ENCODE data around the gene TCEANC2. TPM values are rescaled to one million over a fixed set of nuclear protein-coding genes. Genes with fewer than 3 reads are reported as not detected.

Gene TCEANC2
- polyA plus RNA-seq, 3 donors from 2014 or later: 3.3 to 6.3 (median 3.9) TPM

- H3K9me3 Mint-ChIP-seq: no peaks in the 10 kb centered on the region
- H3K4me1 Mint-ChIP-seq: no peaks in the 10 kb centered on the region
- peaks cover 2 to 4% (median 3%) of the 10 kb centered on the region in 3 donors for H3K27me3 Mint-ChIP-seq (ENCODE audit: low read depth in 3 of 3)
- no peaks in the 10 kb centered on the region for H3K36me3 Mint-ChIP-seq
- no peak for DNase-seq
- H3K4me3 Mint-ChIP-seq: no peak overlapping the region
- H3K27ac Mint-ChIP-seq: no peak overlapping the region
These were observed 76.5 kb downstream of the TCEANC2 start for GRCh38 chr1:54129858-54130257.

- Mint-ChIP-seq H3K36me3 (no peaks in the 10 kb centered on the region), H3K9me3 (no peaks in the 10 kb centered on the region), H3K27me3 (ENCODE audit: low read depth in 3 of 3) (peaks cover 2 to 4% (median 3%) of the 10 kb centered on the region in 3 donors), H3K4me1 (no peaks in the 10 kb centered on the region), H3K27ac (no peak overlapping the region), H3K4me3 (no peak overlapping the region)
- DNase-seq: no peak
These were observed 78.0 kb downstream of the TCEANC2 start for GRCh38 chr1:54131419-54131818.

- no peaks in the 10 kb centered on the region for H3K36me3 Mint-ChIP-seq
- H3K27ac Mint-ChIP-seq: no peak overlapping the region
These were observed 79.1 kb downstream of the TCEANC2 start for GRCh38 chr1:54132495-54132894.

GRCh38 chr1:54134295-54134694, 80.9 kb downstream of the TCEANC2 start:
- Mint-ChIP-seq H3K27ac (peak overlapping the region in 1 of 6 donors; percentile 29), H3K27me3 (ENCODE audit: low read depth in 3 of 3) (peaks cover 0 to 2% (median 1%) of the 10 kb centered on the region in 3 donors), H3K4me3 (no peak overlapping the region), H3K36me3 (no peaks in the 10 kb centered on the region), H3K4me1 (no peaks in the 10 kb centered on the region), H3K9me3 (no peaks in the 10 kb centered on the region)
- no peak for DNase-seq

More at GRCh38 chr1:54132495-54132894, 79.1 kb downstream of the TCEANC2 start:
- Mint-ChIP-seq H3K4me1 (no peaks in the 10 kb centered on the region), H3K4me3 (no peak overlapping the region), H3K9me3 (no peaks in the 10 kb centered on the region), H3K27me3 (ENCODE audit: low read depth in 3 of 3) (peaks cover 2 to 4% (median 3%) of the 10 kb centered on the region in 3 donors)
- no peak for DNase-seq

DNA sequence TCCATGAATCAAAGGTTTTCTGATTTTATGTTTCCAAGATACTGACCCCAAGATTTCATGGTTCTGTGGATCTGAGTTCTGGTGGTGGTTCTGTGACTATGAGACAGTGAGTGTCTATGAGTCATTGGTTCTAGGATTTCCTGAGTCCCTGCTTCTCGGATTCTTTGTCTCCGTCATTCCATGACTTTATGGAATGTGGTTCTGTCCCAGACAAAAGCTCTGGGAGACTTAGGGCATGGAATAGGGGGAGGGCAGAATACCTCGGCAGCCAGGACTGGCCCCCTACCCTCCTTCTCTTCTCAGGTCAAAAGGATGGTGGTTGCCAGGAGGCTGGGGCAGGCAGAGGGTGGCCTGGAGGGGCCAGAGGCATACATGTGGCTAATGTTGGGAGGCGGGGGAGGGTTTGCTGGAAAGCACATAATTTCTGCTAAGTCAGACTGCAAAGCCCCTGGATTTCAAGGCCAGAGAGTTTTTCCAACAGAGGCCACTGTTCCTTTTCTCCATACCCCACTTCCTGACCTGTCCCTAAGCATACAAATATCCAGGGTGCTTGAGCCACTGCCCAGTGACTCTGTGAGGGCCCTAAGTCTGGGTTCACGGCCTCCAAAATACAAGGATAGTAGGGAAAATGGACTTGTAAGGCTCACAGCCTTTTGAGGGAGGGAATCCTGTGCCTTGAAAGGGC, 82.2 kb downstream of the TCEANC2 start:
- Mint-ChIP-seq H3K9me3 (no peaks in the 10 kb centered on the region), H3K4me1 (no peaks in the 10 kb centered on the region), H3K27me3 (ENCODE audit: low read depth in 3 of 3) (peaks cover 0 to 2% (median 1%) of the 10 kb centered on the region in 3 donors), H3K4me3 (no peak overlapping the region), H3K27ac (no peak overlapping the region), H3K36me3 (no peaks in the 10 kb centered on the region)
- DNase-seq: no peak

- Mint-ChIP-seq H3K9me3 (no peaks in the 10 kb centered on the region), H3K36me3 (no peaks in the 10 kb centered on the region), H3K4me3 (no peak overlapping the region), H3K27me3 (ENCODE audit: low read depth in 3 of 3) (peaks cover 0 to 2% (median 1%) of the 10 kb centered on the region in 3 donors), H3K27ac (no peak overlapping the region), H3K4me1 (no peaks in the 10 kb centered on the region)
- no peak for DNase-seq
These were observed 83.0 kb downstream of the TCEANC2 start for GRCh38 chr1:54136269-54136896.

DNA sequence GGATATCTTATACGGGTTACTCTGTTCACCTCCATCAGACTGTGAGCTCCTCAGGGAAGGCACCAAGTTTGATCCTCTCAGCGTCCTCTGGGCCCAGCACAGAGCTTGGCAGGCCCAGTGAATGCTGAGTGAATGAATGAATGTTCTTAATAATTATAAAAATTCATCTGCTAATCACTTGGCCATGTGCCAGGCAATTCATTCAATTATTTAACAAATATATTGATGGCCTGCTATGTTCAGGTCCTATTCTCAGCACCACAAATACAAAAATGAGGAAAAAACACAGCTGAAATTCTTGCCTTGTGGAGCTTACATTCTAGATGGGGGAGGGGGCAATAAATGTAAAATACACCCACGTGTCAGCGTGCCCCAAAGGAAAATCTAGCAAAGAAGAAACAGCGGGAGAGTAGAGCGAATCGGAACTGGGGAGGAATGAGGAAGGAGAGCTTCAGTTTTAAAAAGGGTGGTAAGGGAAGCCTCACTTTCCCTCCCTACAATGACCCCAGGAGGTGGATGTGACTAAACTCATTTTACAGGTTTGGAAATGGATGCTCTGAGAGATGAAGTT, 83.6 kb downstream of the TCEANC2 start:
- Mint-ChIP-seq H3K4me1 (no peaks in the 10 kb centered on the region), H3K36me3 (no peaks in the 10 kb centered on the region), H3K27ac (no peak overlapping the region), H3K27me3 (ENCODE audit: low read depth in 3 of 3) (peaks cover 1 to 6% (median 2%) of the 10 kb centered on the region in 3 donors), H3K4me3 (no peak overlapping the region), H3K9me3 (no peaks in the 10 kb centered on the region)
- no peak for DNase-seq

GRCh38 chr1:54137534-54138061, 84.2 kb downstream of the TCEANC2 start:
- H3K27ac Mint-ChIP-seq: no peak overlapping the region

GRCh38 chr1:54138994-54139393, 85.6 kb downstream of the TCEANC2 start:
- Mint-ChIP-seq H3K36me3 (no peaks in the 10 kb centered on the region), H3K4me3 (no peak overlapping the region), H3K9me3 (no peaks in the 10 kb centered on the region), H3K27me3 (ENCODE audit: low read depth in 3 of 3) (peaks cover 0 to 6% (median 2%) of the 10 kb centered on the region in 3 donors), H3K27ac (no peak overlapping the region), H3K4me1 (no peaks in the 10 kb centered on the region)
- no peak for DNase-seq

More at GRCh38 chr1:54137534-54138061, 84.2 kb downstream of the TCEANC2 start:
- no peaks in the 10 kb centered on the region for H3K4me1 Mint-ChIP-seq
- H3K36me3 Mint-ChIP-seq: no peaks in the 10 kb centered on the region
- DNase-seq: no peak
- H3K27me3 Mint-ChIP-seq (ENCODE audit: low read depth in 3 of 3): peaks cover 0 to 6% (median 2%) of the 10 kb centered on the region in 3 donors
- no peaks in the 10 kb centered on the region for H3K9me3 Mint-ChIP-seq
- no peak overlapping the region for H3K4me3 Mint-ChIP-seq

DNA sequence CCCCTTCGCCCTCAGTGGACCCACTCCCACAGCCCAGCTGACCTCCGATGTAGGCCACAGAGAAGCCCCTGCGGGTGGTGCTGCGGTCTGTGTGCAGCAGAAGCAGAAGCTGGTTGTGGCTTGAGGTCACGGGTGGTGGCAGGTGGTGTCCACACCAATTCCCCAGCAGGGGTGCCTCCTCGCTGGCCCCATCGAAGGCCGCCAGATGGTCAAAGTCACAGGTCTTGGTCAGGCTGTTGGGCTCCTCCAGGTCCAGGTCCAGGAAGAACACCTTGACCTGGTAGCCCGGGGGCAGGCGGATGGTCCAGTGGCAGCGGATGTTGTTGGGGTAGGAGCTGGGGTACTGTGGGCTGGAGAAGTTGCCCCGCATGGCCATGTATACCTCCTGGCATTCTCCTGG, 86.3 kb downstream of the TCEANC2 start:
- no peaks in the 10 kb centered on the region for H3K4me1 Mint-ChIP-seq
- no peaks in the 10 kb centered on the region for H3K9me3 Mint-ChIP-seq
- H3K27ac Mint-ChIP-seq: no peak overlapping the region
- peaks cover 0 to 6% (median 0%) of the 10 kb centered on the region in 3 donors for H3K27me3 Mint-ChIP-seq (ENCODE audit: low read depth in 3 of 3)
- no peak for DNase-seq
- H3K36me3 Mint-ChIP-seq: no peaks in the 10 kb centered on the region
- no peak overlapping the region for H3K4me3 Mint-ChIP-seq

DNA sequence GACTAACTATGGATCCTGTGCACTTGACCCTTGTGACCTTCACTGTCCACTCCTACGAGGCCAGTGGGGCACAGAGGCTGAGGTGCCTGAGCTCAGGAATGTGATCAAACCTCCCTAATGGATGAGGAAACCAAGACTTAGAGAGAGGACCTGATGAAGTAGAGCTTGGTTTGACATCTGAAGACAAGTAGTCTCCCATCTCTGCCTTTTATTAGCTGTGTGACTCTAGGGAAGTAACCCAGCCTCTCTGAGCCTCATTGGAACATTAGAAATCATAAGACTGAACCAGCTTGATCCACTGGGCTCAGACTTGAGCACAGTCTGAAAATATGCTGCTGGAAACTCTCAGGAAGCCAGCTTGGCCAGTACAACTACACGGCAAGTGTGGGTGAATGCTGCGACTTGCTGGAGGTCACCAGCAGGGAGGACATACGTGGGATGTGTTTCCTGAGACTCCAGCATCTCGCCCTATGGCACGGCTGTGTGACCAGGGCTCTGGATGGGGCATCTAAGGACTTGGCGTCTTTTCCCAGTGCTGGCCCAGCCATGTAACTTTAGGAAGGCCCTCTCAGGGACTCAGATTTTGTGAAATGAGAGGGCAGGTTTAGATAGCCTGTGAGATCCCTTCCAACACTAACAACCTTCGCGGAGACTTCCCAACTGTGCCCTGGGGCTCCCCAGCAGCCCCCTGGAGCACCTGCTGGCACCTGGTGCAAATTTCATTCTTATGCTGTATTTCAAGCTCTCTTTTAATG, 88.9 kb downstream of the TCEANC2 start:
- Mint-ChIP-seq H3K9me3 (no peaks in the 10 kb centered on the region), H3K27ac (no peak overlapping the region), H3K27me3 (ENCODE audit: low read depth in 3 of 3) (peaks cover 0 to 6% (median 0%) of the 10 kb centered on the region in 3 donors), H3K4me3 (no peak overlapping the region), H3K36me3 (no peaks in the 10 kb centered on the region), H3K4me1 (no peaks in the 10 kb centered on the region)
- DNase-seq: no peak

DNA sequence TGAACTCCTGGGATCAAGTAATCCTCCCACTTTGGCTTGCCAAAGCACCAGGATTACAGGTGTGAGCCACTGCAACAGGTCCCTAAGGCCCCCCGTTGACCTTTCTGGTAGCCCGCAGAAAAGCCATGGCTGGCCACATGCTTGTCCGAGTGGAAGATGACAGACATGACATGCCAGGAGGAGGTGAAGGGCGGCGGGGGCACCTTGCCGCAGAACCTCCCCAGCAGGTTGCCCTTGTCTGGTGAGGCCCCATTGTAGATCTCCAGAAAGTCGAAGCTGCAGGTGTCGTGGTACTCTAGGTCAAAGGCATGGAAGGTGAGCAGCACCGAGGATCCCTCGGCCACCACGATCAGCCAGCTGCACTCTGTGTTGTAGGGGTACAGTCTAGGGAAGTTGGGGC, 91.0 kb downstream of the TCEANC2 start:
- peaks cover 0 to 2% of the 10 kb centered on the region in 2 donors for H3K4me1 Mint-ChIP-seq
- no peaks in the 10 kb centered on the region for H3K36me3 Mint-ChIP-seq
- no peak overlapping the region for H3K27ac Mint-ChIP-seq
- H3K9me3 Mint-ChIP-seq: no peaks in the 10 kb centered on the region
- H3K4me3 Mint-ChIP-seq: no peak overlapping the region
- DNase-seq: no peak
- peaks cover 0 to 6% (median 0%) of the 10 kb centered on the region in 3 donors for H3K27me3 Mint-ChIP-seq (ENCODE audit: low read depth in 3 of 3)

DNA sequence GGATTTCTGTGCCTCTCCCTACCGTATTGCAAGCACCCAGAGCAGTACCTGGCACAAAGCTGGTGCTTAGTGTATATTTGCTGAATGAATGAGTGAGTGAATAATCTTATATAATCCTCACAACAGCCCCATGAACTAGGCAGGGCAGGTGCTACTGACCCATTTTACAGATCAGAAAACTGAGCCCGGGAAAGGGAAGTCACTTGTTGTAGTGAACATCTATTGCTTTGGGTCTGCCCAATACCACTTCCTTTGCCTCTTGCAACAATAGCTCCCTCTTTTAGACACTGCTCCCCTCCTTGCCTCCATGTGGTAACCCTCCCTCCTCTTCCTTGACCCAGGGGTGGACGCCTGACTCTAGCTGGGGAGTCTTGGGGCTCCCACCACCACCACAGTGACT, 96.3 kb downstream of the TCEANC2 start:
- H3K9me3 Mint-ChIP-seq: no peaks in the 10 kb centered on the region
- no peaks in the 10 kb centered on the region for H3K36me3 Mint-ChIP-seq
- H3K27me3 Mint-ChIP-seq (ENCODE audit: low read depth in 3 of 3): peaks cover 0 to 2% (median 0%) of the 10 kb centered on the region in 3 donors
- H3K27ac Mint-ChIP-seq: peak overlapping the region in 1 of 6 donors; percentile 56
- no peak overlapping the region for H3K4me3 Mint-ChIP-seq
- peaks cover 1 to 9% of the 10 kb centered on the region in 2 donors for H3K4me1 Mint-ChIP-seq
- DNase-seq: no peak

Measured in immature natural killer cell (primary cell).